22Rv1 (cell line): Measurements from ENCODE around the gene FKBP14.

ENCODE experiments used
- ZFX ChIP-seq: fragments of 450-650 bp; IDR thresholded peaks from 2 replicates; pipeline ENCODE4 v1.6.1; 2017; ENCODE audit warnings: antibody characterized with exemption, borderline replicate concordance
- TF ChIP-seq, protein P1 (sequence below): fragments of 450-650 bp; IDR thresholded peaks from 2 replicates; pipeline ENCODE4 v1.5.1; 2017; ENCODE audit warnings: mild to moderate bottlenecking

- TF ChIP-seq, protein P1, sequence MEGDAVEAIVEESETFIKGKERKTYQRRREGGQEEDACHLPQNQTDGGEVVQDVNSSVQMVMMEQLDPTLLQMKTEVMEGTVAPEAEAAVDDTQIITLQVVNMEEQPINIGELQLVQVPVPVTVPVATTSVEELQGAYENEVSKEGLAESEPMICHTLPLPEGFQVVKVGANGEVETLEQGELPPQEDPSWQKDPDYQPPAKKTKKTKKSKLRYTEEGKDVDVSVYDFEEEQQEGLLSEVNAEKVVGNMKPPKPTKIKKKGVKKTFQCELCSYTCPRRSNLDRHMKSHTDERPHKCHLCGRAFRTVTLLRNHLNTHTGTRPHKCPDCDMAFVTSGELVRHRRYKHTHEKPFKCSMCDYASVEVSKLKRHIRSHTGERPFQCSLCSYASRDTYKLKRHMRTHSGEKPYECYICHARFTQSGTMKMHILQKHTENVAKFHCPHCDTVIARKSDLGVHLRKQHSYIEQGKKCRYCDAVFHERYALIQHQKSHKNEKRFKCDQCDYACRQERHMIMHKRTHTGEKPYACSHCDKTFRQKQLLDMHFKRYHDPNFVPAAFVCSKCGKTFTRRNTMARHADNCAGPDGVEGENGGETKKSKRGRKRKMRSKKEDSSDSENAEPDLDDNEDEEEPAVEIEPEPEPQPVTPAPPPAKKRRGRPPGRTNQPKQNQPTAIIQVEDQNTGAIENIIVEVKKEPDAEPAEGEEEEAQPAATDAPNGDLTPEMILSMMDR, result no peak
- TF ChIP-seq ZFX, result no peak
Measured at GRCh38 chr7:29968683-29969395, 57.7 kb downstream of the FKBP14 start.
